Osteoblast (primary cell): ENCODE results near the gene GALNT9. TPM values are rescaled to one million over a fixed set of nuclear protein-coding genes. Genes with fewer than 3 reads are reported as not detected.

Source experiments
- DNase-seq: peaks from one replicate; pipeline ENCODE4 v3.0.0; 2011; ENCODE audit warnings: low spot score, mixed read lengths; ENCODE audit not compliant: insufficient read length; ENCODE audit errors: missing footprints
- H2AFZ ChIP-seq: 2 replicates; pipeline ENCODE4 v1.6.0; 2011; ENCODE audit warnings: mild to moderate bottlenecking, low read length
- H3K27ac ChIP-seq: 2 replicates; pipeline ENCODE4 v1.5.1; 2011; ENCODE audit warnings: mild to moderate bottlenecking, low read depth, low read length, moderate library complexity
- H3K27me3 ChIP-seq: 2 replicates; pipeline ENCODE4 v1.6.0; 2012; ENCODE audit warnings: mild to moderate bottlenecking, control low read depth, inconsistent platforms, low read length, moderate library complexity; ENCODE audit not compliant: insufficient read depth
- H3K36me3 ChIP-seq: 2 replicates; pipeline ENCODE4 v1.5.1; 2011; ENCODE audit warnings: mild to moderate bottlenecking, low read length, control low read depth, moderate library complexity; ENCODE audit not compliant: insufficient read depth
- H3K4me1 ChIP-seq: 2 replicates; pipeline ENCODE4 v1.5.1; 2011; ENCODE audit warnings: mild to moderate bottlenecking, low read length, control low read depth, moderate library complexity; ENCODE audit not compliant: insufficient read depth
- H3K4me2 ChIP-seq: 2 replicates; pipeline ENCODE4 v1.6.0; 2011; ENCODE audit warnings: mild to moderate bottlenecking, low read length; ENCODE audit not compliant: insufficient read depth
- H3K4me3 ChIP-seq: fragments of 200-600 bp; sonication (generic); 3 replicates; pipeline ENCODE4 v1.5.1; 2012; ENCODE audit warnings: mild to moderate bottlenecking, low read length, inconsistent platforms; ENCODE audit not compliant: insufficient read depth
- H3K79me2 ChIP-seq: 2 replicates; pipeline ENCODE4 v1.6.0; 2012; ENCODE audit warnings: mild to moderate bottlenecking, low read length, control low read depth, inconsistent platforms; ENCODE audit not compliant: insufficient read depth
- H3K9me3 ChIP-seq: 2 replicates; pipeline ENCODE4 v1.5.1; 2011; ENCODE audit warnings: low read depth, low read length, control low read depth
- H4K20me1 ChIP-seq: 2 replicates; pipeline ENCODE4 v1.6.0; 2012; ENCODE audit warnings: mild to moderate bottlenecking, low read length, control low read depth; ENCODE audit not compliant: insufficient read depth
- CTCF ChIP-seq: IDR thresholded peaks from 2 replicates; pipeline ENCODE4 v1.5.1; 2011; ENCODE audit warnings: mild to moderate bottlenecking, low read depth, low read length, moderate library complexity; ENCODE audit errors: extremely low read depth
- total RNA-seq: library from RNA; depleted of rRNA; stranded (reverse); fragments of >200 nt; gene quantifications from 2 replicates; pipeline ENCODE4 v1.2.3, GENCODE V29; 2012

The GALNT9 gene
- total RNA-seq, 1 donor = 0.36 TPM

- DNase-seq = no peak
- Histone ChIP-seq H3K4me1 (no peaks in the 10 kb centered on the region), H3K36me3 (no peaks in the 10 kb centered on the region), H3K27me3 (no peaks in the 10 kb centered on the region), H3K27ac (no peak overlapping the region), H3K4me3 (no peak overlapping the region), H4K20me1 (no peaks in the 10 kb centered on the region), H3K9me3 (no peaks in the 10 kb centered on the region), H2AFZ (no peak overlapping the region), H3K79me2 (no peaks in the 10 kb centered on the region), H3K4me2 (no peak overlapping the region)
- no peak for TF ChIP-seq CTCF
Measured at GRCh38 chr12:132235116-132235820, 94.1 kb downstream of the GALNT9 start.

DNA sequence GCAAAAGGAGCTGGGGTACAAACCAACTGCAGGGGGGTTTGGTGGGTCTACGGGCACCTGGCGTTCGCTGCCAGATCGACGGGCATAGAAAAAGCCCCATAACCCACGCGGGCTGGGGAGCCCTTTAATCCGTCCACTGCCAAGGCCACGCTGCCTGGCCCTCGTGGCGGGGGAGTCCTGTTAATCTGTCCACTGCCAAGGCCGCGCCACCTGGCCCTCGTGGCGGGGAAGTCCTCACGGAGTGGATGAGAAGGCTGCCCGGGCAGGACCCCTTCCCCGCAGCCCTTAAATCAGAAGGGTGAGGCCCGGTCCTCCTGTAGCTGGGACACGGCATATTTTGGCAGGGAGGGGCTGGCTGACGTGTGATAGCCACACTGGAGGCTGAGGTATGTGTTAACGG, 99.0 kb downstream of the GALNT9 start:
- no peak for TF ChIP-seq CTCF
- Histone ChIP-seq H3K4me1 (no peaks in the 10 kb centered on the region), H3K79me2 (no peaks in the 10 kb centered on the region), H3K36me3 (no peaks in the 10 kb centered on the region), H2AFZ (no peak overlapping the region), H3K27me3 (peaks cover 21% of the 10 kb centered on the region), H3K4me2 (no peak overlapping the region), H3K4me3 (no peak overlapping the region), H3K9me3 (no peaks in the 10 kb centered on the region), H3K27ac (no peak overlapping the region), H4K20me1 (no peaks in the 10 kb centered on the region)
- no peak for DNase-seq

DNA sequence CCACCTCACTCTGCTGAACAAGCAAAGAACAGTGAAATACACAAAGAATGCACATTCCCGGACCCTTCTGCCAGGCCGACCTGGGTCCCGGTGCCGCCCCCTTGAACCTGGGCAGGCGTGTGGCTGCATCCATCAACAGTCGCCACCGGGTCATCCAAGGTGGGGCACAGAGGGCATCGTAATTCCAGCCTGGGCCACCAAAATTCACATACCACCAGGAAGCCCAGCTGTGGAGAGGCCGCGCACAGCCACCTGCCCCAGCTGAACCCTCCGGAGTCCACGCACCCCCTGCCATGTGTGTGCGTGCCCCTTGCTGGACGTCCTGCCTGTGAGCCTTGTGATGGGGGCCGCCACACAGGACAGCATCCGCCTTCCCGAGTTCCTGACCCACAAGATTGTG, 99.5 kb downstream of the GALNT9 start:
- no peak overlapping the region for H3K4me2 ChIP-seq

More for the DNA sequence above, 99.5 kb downstream of the GALNT9 start:
- no peaks in the 10 kb centered on the region for H3K36me3 ChIP-seq
- no peak overlapping the region for H3K27ac ChIP-seq
- TF ChIP-seq CTCF = no peak
- no peaks in the 10 kb centered on the region for H3K79me2 ChIP-seq
- H3K4me3 ChIP-seq = no peak overlapping the region
- H3K27me3 ChIP-seq = peaks cover 21% of the 10 kb centered on the region
- DNase-seq = no peak
- no peaks in the 10 kb centered on the region for H3K9me3 ChIP-seq
- H4K20me1 ChIP-seq = no peaks in the 10 kb centered on the region
- no peaks in the 10 kb centered on the region for H3K4me1 ChIP-seq
- H2AFZ ChIP-seq = no peak overlapping the region
